Hematopoietic multipotent progenitor cell treated with erythropoietin and hydrocortisone succinate and interleukin-3 and kit ligand, for 6 days (in vitro differentiated cells): Measurements from ENCODE around the gene FOXI1.

Experiments used
- DNase-seq: peaks from one replicate; pipeline ENCODE4 v3.0.0-alpha.2; 2015

FOXI1 gene

GRCh38 chr5:170105642-170106611, at the start of gene FOXI1:
TSS of gene FOXI1 (plus strand) at chr5:170105897. CDS start at chr5:170105958, 61 bp downstream.
- peak; percentile 47 for DNase-seq

GRCh38 chr5:170056561-170057267, 49.0 kb upstream of the FOXI1 start:
- no peak for DNase-seq

DNA sequence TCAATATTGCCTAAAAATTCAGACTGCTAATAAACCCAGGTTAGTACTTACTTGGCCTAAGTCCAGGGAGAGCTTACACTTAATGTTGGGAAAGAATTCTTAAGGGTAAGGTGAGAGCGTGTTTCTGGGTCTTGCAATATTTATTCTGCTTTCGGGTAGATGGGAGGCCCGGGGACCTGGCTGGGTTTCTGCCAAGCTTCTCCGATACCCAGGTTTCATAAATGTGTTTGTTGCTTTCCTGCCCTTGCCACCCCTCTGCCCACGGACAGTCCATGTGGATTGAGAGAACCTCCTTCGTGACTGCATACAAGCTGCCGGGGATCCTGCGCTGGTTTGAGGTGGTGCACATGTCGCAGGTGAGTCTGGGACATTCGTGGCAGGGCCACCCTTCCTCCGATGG, 48.4 kb upstream of the FOXI1 start:
- DNase-seq = no peak

DNA sequence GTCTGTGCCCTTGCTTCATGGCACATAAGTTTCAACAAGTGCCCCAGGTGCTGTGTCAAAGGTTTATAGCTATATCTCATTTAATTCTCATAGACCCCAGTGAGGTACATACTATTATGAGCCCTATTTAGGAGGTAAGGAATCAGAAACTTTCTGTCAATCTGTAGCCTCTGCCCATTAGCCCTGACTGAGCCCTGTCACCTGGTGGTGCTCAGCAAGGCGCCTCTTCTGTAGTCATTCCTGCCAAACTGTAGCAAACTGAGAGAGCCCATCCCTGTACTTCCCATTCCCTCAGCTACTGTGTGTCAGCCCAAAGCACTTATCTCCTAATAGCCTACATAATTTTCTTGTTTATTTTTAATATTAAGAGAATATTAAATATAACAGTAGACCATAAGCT, 46.5 kb upstream of the FOXI1 start:
- DNase-seq = no peak

GRCh38 chr5:170067152-170067551, 38.5 kb upstream of the FOXI1 start:
- DNase-seq = no peak

DNA sequence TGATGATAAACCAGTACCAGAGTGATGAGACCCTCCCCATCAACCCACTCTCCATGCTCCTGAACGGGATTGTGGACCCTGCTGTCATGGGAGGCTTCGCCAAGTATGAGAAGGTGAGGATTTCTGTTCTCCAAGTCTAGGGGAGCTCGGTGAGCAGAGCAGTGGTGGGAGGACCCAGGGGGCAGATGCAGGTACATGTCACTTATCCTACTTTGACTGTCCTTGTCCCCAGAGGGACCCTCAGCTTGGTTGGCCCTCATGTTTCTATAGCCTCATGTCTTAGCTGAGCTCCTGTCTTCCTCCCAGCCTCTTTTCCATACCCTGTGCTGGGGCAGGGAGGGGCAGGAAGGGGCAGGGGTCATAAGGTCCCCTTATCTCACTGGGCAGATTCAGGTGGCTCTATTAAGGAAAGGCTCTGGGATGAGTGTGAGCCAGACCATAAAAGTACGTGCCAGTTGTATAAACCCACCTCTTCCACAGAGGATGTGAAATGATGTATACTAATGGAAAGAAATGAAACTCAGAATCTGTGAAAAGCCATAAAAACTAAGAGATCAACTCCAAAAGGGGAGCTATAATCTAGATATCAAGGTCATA, 38.0 kb upstream of the FOXI1 start:
- no peak for DNase-seq

GRCh38 chr5:170069512-170069911, 36.2 kb upstream of the FOXI1 start:
- no peak for DNase-seq

GRCh38 chr5:170070556-170071412, 34.9 kb upstream of the FOXI1 start:
- DNase-seq = peak; percentile 31

DNA sequence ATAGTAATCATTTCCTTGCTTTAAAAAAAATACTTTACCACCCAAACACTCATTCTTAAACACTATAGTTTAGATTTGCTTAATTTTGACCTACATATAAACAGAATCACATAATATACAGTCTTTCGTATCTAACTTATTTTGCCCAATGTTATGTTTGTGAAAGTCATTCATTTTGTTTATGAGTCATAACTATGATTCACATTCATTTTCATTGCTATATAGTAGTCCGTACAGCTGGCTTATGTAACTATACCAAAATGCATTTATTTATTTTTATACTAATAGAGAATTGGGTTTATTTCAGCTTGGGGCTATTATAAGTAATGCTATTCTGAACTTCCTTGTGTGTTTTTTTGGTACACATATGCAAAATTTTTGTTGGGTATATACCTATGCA, 33.9 kb upstream of the FOXI1 start:
- no peak for DNase-seq

- DNase-seq = no peak
Observed at GRCh38 chr5:170075696-170076095, 30.0 kb upstream of the FOXI1 start.

DNA sequence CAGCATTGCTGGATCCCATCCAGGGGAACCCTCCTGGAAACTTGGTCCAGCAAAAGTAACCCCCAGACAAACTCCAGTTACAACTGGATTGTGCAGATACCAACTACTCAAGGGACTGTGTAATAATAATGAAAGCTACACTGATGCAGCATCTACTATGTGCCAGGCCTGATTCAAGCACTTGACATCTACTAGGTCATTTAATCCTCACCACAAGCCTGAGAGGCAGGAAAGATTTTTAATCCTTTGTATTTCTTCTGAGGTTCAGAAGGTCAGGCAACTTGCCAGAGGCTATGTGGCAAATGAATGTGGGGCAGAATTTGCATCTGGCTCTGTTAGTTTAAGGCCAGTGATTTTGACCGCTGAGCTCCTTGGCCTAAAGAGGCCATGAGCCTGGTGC, 29.5 kb upstream of the FOXI1 start:
- DNase-seq = no peak

DNA sequence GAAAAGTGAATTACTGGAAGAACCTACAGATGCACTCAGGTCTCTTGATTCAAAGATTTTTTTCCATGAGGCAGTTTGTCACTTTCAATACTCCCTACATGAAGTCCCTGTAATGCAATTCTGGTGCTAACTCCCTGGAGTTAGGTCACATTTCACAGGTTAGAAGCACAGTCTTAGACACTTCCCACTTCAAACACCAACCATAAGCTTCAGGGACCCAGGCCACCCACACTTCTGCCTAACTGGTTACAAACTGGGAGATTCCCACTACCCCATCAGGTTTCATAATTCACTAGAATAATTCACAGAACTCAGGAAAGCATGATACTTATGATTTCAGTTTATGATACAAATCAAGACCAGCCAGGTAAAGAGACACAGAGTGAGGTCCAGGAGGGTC, 29.0 kb upstream of the FOXI1 start:
- DNase-seq = no peak

DNA sequence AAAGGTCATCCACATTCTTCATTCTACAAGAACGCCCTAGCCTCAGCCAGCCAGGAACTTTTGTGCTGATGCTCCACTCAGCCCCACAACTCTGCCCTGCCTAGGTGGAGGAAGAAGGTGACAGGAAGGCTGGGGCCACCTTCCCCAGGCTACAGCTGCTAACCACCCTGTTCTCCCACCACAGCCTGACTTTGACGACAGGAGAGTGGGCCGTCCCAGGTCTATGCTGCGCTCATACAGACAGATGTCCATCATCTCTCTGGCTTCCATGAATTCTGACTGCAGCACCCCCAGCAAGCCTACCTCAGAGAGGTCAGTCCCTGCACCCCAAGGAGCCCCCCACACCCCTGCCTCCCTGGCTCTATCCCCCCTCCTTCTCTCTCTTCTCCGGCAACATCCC, 28.2 kb upstream of the FOXI1 start:
- no peak for DNase-seq

GRCh38 chr5:170078458-170078857, 27.2 kb upstream of the FOXI1 start:
- no peak for DNase-seq

- DNase-seq = no peak
Observed at GRCh38 chr5:170078931-170079330, 26.8 kb upstream of the FOXI1 start.

DNA sequence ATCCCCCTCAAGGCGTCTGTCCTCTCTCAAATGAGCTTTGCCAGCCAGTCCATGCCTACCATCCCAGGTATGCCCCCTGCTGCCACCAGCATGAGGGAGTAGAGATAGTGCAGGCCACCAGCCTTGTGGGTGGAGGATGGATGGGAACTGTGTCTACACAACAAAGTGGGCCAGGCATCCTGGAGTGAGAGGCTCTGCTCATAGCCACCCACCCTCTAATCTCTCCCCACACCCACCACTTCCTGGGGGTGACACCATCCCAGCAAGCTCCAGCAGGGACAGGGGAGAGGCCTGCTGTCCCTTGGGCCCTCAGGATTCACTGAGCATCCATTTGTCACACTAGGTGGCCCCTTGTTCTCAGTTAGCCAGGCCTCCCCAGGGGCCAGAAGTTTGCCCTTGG, 25.5 kb upstream of the FOXI1 start:
- DNase-seq = no peak

GRCh38 chr5:170080786-170081445, 24.8 kb upstream of the FOXI1 start:
- no peak for DNase-seq

DNA sequence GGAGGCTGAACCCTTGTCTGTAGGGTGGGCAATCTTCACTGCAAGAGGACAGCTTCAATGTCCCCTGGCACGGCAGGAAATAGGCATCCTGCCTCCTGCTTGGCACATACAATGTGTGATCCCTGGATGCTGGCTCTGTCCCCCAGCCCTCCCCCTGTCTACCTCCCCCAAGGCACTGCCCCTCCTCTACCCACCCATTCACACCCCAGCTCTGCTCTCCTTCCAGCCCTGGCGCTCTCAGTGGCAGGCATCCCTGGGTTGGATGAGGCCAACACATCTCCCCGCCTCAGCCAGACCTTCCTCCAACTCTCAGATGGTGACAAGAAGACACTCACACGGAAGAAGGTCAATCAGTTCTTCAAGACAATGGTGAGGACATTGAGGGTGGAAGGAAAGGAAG, 24.1 kb upstream of the FOXI1 start:
- DNase-seq = no peak

- DNase-seq = no peak
Observed at GRCh38 chr5:170082701-170083100, 23.0 kb upstream of the FOXI1 start.

DNA sequence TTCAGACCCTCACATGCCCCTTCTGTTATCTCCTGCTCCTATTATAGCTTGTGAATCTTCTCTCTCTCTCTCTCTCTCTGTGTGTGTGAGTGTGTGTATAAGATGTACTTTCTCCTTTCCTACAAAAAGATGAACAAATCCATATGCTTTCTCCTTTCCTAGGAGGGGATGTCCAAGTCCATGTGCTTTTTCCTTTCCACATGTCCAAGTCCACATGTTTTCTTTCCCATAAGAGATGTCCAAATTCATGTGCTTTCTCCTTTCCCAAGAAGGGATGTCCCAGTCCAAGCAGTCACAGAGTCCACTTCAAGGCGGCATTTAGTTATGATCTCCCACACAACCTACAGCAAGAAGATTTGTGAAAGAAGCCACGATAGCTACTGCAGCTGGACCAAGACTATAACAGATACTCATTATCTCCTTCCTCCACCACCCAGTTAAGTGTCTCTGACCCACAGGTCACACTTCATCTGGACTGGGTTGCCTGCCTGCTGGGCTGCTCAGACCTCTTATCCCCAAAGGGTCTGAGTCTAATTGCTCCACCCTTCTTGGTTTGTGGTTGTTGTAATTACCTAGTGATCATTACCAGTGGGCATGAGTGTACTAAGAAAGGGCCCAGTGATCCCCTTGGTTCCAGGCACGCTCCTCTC, 18.4 kb upstream of the FOXI1 start:
- DNase-seq = no peak

DNA sequence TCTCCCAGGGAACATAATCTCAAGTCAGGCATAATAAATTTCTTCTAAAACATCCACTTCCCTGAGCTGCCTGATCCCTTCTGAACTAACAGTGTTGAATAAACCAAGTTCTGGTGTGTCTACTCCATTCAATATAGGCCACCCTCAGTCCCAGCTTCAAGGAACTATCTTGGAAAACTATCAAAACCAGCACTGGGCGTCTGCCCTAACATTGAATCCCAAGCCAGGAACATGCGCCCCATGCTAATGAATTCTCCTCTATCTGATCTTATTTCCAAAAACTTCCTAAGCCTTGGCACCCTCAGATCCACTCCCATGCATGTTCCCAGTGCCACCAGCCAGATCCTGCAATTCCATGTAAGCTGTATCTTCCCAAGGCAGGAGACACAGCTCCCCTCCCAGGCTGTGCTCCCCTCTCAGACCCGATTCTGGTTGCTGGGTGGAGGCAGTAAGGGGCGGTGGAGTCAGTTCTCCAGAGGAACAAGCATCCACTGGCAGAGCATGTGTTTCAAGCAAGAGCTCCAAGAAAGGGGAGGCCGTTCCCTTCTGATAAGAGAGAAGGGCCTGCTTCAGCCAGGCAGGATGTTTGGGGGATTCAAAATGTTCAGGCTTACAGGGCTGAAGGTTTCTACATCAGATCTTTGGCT, 13.1 kb upstream of the FOXI1 start:
- peak; percentile 9 for DNase-seq
